ENCODE results near the gene IL22RA2.

- TF ChIP-seq CTCF (IDR thresholded peaks at IDR 0.05) (no peak), POLR2A (IDR thresholded peaks at IDR 0.05) (no peak)
Observed at GRCh38 chr6:137107767-137108105, 65.7 kb downstream of the IL22RA2 start.

Measured in uterus (tissue), 2 donors.